IMR-90 (cell line): Measurements from ENCODE around the gene TTC7B. TPM values are rescaled to one million over a fixed set of nuclear protein-coding genes. Genes with fewer than 3 reads are reported as not detected.

Experiments used
- ATAC-seq: fragments of 200-7000 bp; cut with Tn5 transposase; 2 replicates; pipeline ENCODE4 v1.9.1; 2020; ENCODE audit warnings: low read depth, mild to moderate bottlenecking, moderate library complexity
- BruUV-seq: library from RNA; stranded (reverse); fragments of 400-500 nt; replicated peaks from 2 replicates; lab custom pipeline; 2021; lab: Mats Ljungman, UMichigan
- CTCF ChIA-PET: fragments of 300-600 bp; formaldehyde crosslinking; extraction: SDS; loops from one replicate; lab custom pipeline; 2021; ENCODE audit warnings: antibody characterized with exemption; lab: Yijun Ruan, JAX
- POLR2A ChIA-PET: fragments of 300-600 bp; sonication (Branson Sonifier 250); formaldehyde crosslinking; loops from one replicate; lab custom pipeline; 2022; ENCODE audit warnings: antibody characterized with exemption; ENCODE audit not compliant: unreplicated experiment; lab: Charles Lee
- DNase-seq: peaks from one replicate; pipeline ENCODE4 v3.0.0; 2013
- H2AFZ ChIP-seq: replicated peaks from 2 replicates; pipeline ENCODE3; 2013; ENCODE audit warnings: low read length, mild to moderate bottlenecking; ENCODE audit not compliant: poor library complexity
- H2AK5ac ChIP-seq: 2 replicates; pipeline ENCODE4 v1.6.1; 2013; ENCODE audit warnings: low read depth, low read length, inconsistent platforms
- H2AK9ac ChIP-seq: replicated peaks from 2 replicates; pipeline ENCODE3; 2013; ENCODE audit warnings: mild to moderate bottlenecking, low read depth, low read length, moderate library complexity; ENCODE audit not compliant: poor library complexity
- H2BK120ac ChIP-seq: 2 replicates; pipeline ENCODE4 v1.6.1; 2013; ENCODE audit warnings: low read depth, low read length, inconsistent platforms
- H2BK15ac ChIP-seq: 3 replicates; pipeline ENCODE4 v1.6.1; 2013; ENCODE audit warnings: low read depth, low read length, inconsistent platforms
- H2BK20ac ChIP-seq: 2 replicates; pipeline ENCODE4 v1.6.1; 2013; ENCODE audit warnings: low read depth, mild to moderate bottlenecking, inconsistent platforms, low read length, moderate library complexity
- H2BK5ac ChIP-seq: 2 replicates; pipeline ENCODE4 v1.6.1; 2013; ENCODE audit warnings: mild to moderate bottlenecking, low read depth, low read length, inconsistent platforms; ENCODE audit not compliant: poor library complexity, severe bottlenecking
- H3K14ac ChIP-seq: replicated peaks from 2 replicates; pipeline ENCODE4 v1.6.1; 2013; ENCODE audit warnings: low read depth, low read length, inconsistent platforms
- H3K18ac ChIP-seq: 2 replicates; pipeline ENCODE4 v1.6.1; 2013; ENCODE audit warnings: low read depth, low read length, control low read depth
- H3K23ac ChIP-seq: 2 replicates; pipeline ENCODE4 v1.6.1; 2013; ENCODE audit warnings: low read depth, low read length, inconsistent platforms
- H3K27ac ChIP-seq: 2 replicates; pipeline ENCODE4 v1.5.1; 2013; ENCODE audit warnings: mild to moderate bottlenecking, control low read depth, low read length; ENCODE audit not compliant: insufficient read depth
- H3K27me3 ChIP-seq: 2 replicates; pipeline ENCODE4 v1.6.1; 2013; ENCODE audit warnings: low read length; ENCODE audit not compliant: control insufficient read depth, insufficient read depth
- H3K36me3 ChIP-seq: 2 replicates; pipeline ENCODE4 v1.6.1; 2013; ENCODE audit warnings: low read length, mixed read lengths; ENCODE audit not compliant: control insufficient read depth, insufficient read depth
- H3K4ac ChIP-seq: 2 replicates; pipeline ENCODE4 v1.6.1; 2013; ENCODE audit warnings: low read depth, low read length, inconsistent platforms
- H3K4me1 ChIP-seq: 2 replicates; pipeline ENCODE4 v1.6.1; 2013; ENCODE audit warnings: low read length, mixed read lengths; ENCODE audit not compliant: control insufficient read depth, insufficient read depth
- H3K4me2 ChIP-seq: 2 replicates; pipeline ENCODE4 v1.6.1; 2013; ENCODE audit warnings: low read depth, mild to moderate bottlenecking, control low read depth, low read length, moderate library complexity
- H3K4me3 ChIP-seq: 2 replicates; pipeline ENCODE4 v1.5.1; 2013; ENCODE audit warnings: low read depth, mild to moderate bottlenecking, control low read depth, low read length, moderate library complexity; ENCODE audit not compliant: insufficient read depth
- H3K56ac ChIP-seq: 2 replicates; pipeline ENCODE4 v1.6.1; 2013; ENCODE audit warnings: low read length, inconsistent platforms; ENCODE audit not compliant: insufficient read depth; ENCODE audit errors: extremely low read depth
- H3K79me1 ChIP-seq, 2 experiments: 2 replicates each; pipeline ENCODE4 v1.6.1; 2013; ENCODE audit warnings: low read length in 2 of 2, inconsistent platforms in 1 of 2, low read depth in 1 of 2
- H3K9ac ChIP-seq: 2 replicates; pipeline ENCODE4 v1.6.1; 2013; ENCODE audit warnings: low read depth, low read length, control low read depth
- H3K9me1 ChIP-seq: 2 replicates; pipeline ENCODE4 v1.6.1; 2013; ENCODE audit warnings: low read length, inconsistent platforms; ENCODE audit not compliant: insufficient read depth
- H3K9me3 ChIP-seq: 2 replicates; pipeline ENCODE4 v1.6.1; 2013; ENCODE audit warnings: low read length; ENCODE audit not compliant: control insufficient read depth, insufficient read depth
- H4K20me1 ChIP-seq: 2 replicates; pipeline ENCODE4 v1.6.1; 2013; ENCODE audit warnings: low read length, inconsistent platforms; ENCODE audit not compliant: insufficient read depth
- H4K5ac ChIP-seq: 2 replicates; pipeline ENCODE4 v1.6.1; 2013; ENCODE audit warnings: mild to moderate bottlenecking, low read depth, low read length, control low read depth
- H4K8ac ChIP-seq, 2 experiments: 2 replicates each; pipeline ENCODE4 v1.6.1; 2013; ENCODE audit warnings: low read depth in 2 of 2, low read length in 2 of 2, control low read depth in 1 of 2, inconsistent platforms in 1 of 2
- H4K91ac ChIP-seq: 2 replicates; pipeline ENCODE4 v1.6.1; 2013; ENCODE audit warnings: low read depth, low read length, inconsistent platforms; ENCODE audit not compliant: insufficient read depth
- BHLHE40 ChIP-seq: fragments of 150-350 bp; IDR thresholded peaks from 2 replicates; pipeline ENCODE4 v1.6.1; 2016; ENCODE audit warnings: mild to moderate bottlenecking, low read depth, low read length
- CEBPB ChIP-seq: IDR thresholded peaks from 2 replicates; pipeline ENCODE4 v1.6.1; 2012; ENCODE audit warnings: low read depth, low read length, improper control_type of control experiment
- FOS ChIP-seq: fragments of 150-350 bp; IDR thresholded peaks from 2 replicates; pipeline ENCODE4 v1.6.1; 2016; ENCODE audit warnings: low read depth, low read length
- MAFK ChIP-seq: IDR thresholded peaks from 2 replicates; pipeline ENCODE4 v1.6.1; 2012; ENCODE audit warnings: low read depth, low read length, improper control_type of control experiment
- MXI1 ChIP-seq: IDR thresholded peaks from 2 replicates; pipeline ENCODE4 v1.6.1; 2012; ENCODE audit warnings: low read depth, mild to moderate bottlenecking, low read length, moderate library complexity, borderline replicate concordance
- NFE2L2 ChIP-seq: fragments of 150-350 bp; IDR thresholded peaks from 2 replicates; pipeline ENCODE4 v1.6.1; 2016; ENCODE audit warnings: low read depth, mild to moderate bottlenecking, low read length
- POLR2A ChIP-seq: IDR thresholded peaks from 2 replicates; pipeline ENCODE4 v1.6.1; 2012; ENCODE audit warnings: mild to moderate bottlenecking, low read depth, low read length
- RFX5 ChIP-seq: IDR thresholded peaks from 2 replicates; pipeline ENCODE4 v1.8.0; 2012; ENCODE audit warnings: low read depth, mild to moderate bottlenecking, low read length, moderate library complexity
- WGBS, 2 experiments: methylation state at CpG; one replicate each; pipeline versions ENCODE4 v1.1.5 to v1.1.7; 2013; ENCODE audit warnings: missing lambda C conversion rate in 2 of 2; ENCODE audit not compliant: insufficient read length in 1 of 2; ENCODE audit errors: extremely low coverage in 2 of 2; 5-methylcytosine and 5-hydroxymethylcytosine counted together
- dilution Hi-C: fragments of 300-500 bp; cut with HindIII; formaldehyde crosslinking; loops from one replicate; pipeline ENCODE4 v1.14.3; 2018; ENCODE audit warnings: low sequenced_read_pairs; ENCODE audit not compliant: unreplicated experiment
- in situ Hi-C: fragments of 300-500 bp; cut with MboI; formaldehyde crosslinking; loops from 3 replicates; pipeline ENCODE4 v1.14.3; 2019; ENCODE audit warnings: low sequenced_read_pairs, inconsistent platforms, mixed read lengths
- intact Hi-C: fragments of 100-400 bp; cut with micrococcal nuclease; formaldehyde crosslinking; loops from 2 replicates; pipeline ENCODE4 v1.10.0; 2022
- polyA plus RNA-seq, 3 experiments: library from polyadenylated mRNA; depleted of rRNA; stranded (reverse); fragments of >200 nt; gene quantifications; 2 replicates each; pipeline ENCODE4 v1.2.3, GENCODE V29; 2012; ENCODE audit warnings: low replicate concordance in 1 of 3
- total RNA-seq: library from RNA; depleted of rRNA; stranded (reverse); fragments of >200 nt; gene quantifications from 2 replicates; pipeline ENCODE4 v1.2.3, GENCODE V29; 2012
- TF ChIP-seq, protein P1 (sequence below): fragments of 150-350 bp; IDR thresholded peaks from 2 replicates; pipeline ENCODE4 v1.6.1; 2017; ENCODE audit warnings: mild to moderate bottlenecking, antibody characterized with exemption, low read length, low read depth

Gene TTC7B
- total and polyA plus RNA-seq, 2 of the 4 experiments (the other 2 are of a cell fraction) = 18.1 to 35.3 TPM

DNA sequence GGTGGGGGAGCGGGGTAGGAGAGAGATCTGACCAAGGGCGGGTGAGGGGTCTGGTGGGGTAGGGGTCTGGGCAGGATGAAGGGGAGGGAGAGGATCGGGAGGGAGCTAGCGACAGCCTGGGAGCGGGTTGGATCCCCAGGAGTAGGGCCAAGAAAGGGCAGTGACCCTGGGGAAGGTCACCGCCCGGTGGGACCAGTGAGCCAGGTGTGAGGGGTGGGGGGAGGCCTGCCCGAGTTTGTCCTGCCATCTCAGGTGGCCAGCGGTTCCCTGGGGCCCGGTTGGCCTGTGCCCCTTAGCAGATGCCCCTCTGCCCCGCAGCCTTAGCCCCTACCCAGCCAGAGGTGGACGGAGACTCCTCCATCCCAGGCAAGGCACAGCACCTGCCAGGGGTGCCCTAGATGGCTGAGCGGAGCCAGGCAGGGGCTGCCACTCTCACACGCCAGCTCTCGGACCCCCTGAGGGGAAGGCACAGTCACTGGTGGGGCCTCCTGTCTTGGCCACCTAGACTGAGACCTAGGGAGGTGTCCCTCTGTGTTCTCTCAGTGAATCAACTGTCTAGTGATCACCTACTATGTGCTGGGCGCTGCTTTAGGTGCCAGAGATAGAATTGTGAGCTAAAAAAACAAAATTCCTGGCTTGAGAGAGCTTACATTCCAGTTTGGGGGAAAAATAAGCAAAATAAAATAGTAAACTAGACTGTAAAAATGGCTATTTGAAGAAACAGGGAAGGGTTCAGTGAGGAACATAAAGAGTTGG lies 629 bp upstream of the TTC7B start:
- no peak overlapping the region for H4K91ac ChIP-seq
- POLR2A ChIA-PET = no interaction called here
- peaks cover 9% of the 10 kb centered on the region; the same call in 1 of the 2 replicates for H4K20me1 ChIP-seq
- H3K56ac ChIP-seq = no peak overlapping the region
- peaks cover 24 to 38% of the 10 kb centered on the region in 2 experiments for H3K79me1 ChIP-seq
- 48% methylated on average over 3 of the region's 16 CpGs; no CpG with 5 or more reads in 1 of the 2 experiments for WGBS, 2 experiments
- H3K9ac ChIP-seq = no peak overlapping the region
- H3K4me3 ChIP-seq = no peak overlapping the region
- 0 out of 2 replicates have a peak overlapping the region, but pooled peaks have one; percentile 23 for H2BK120ac ChIP-seq
- in situ Hi-C loops = no loop called here
- H2BK15ac ChIP-seq = no peak overlapping the region
- dilution Hi-C loops = no loop called here
- 0 out of 2 replicates have a peak overlapping the region, but pooled peaks have one; percentile 68 for H4K5ac ChIP-seq
- H3K14ac ChIP-seq = no peak overlapping the region
- peak overlapping the region; percentile 48; the same call in 1 of the 2 replicates for H3K4me2 ChIP-seq
- peaks cover 16% of the 10 kb centered on the region; the same call in 1 of the 2 replicates for H3K27me3 ChIP-seq
- H2BK20ac ChIP-seq = no peak overlapping the region
- no peak overlapping the region for H2BK5ac ChIP-seq
- peaks cover 5% of the 10 kb centered on the region for H3K4me1 ChIP-seq
- peak overlapping the region; percentile 67; the same call in 1 of the 2 replicates for H2AK5ac ChIP-seq
- no peak overlapping the region; a peak in 2 of 4 replicates for H4K8ac ChIP-seq
- no TSS peak for BruUV-seq
- peak overlapping the region; percentile 85 for H2AFZ ChIP-seq
- H3K23ac ChIP-seq = no peak overlapping the region
- intact Hi-C loops = loop anchor here (5.0 kb wide), 2 partner anchors 60 to 515 kb away; no protein-coding TSS in a partner anchor
- H3K9me1 ChIP-seq = no peaks in the 10 kb centered on the region; the same call in 1 of the 2 replicates
- peak overlapping the region; percentile 61; the same call in 1 of the 2 replicates for H3K4ac ChIP-seq
- H3K27ac ChIP-seq = no peak overlapping the region
- no peak overlapping the region for H3K18ac ChIP-seq
- CTCF ChIA-PET = interaction anchor here (1.0 to 1.1 kb wide), 2 partner anchors 49 to 58 kb away, joined by 3 to 7 read pairs; no protein-coding TSS in a partner anchor
- no peaks in the 10 kb centered on the region for H3K9me3 ChIP-seq
- no peaks in the 10 kb centered on the region for H3K36me3 ChIP-seq
- peak overlapping the region; percentile 85 for H2AK9ac ChIP-seq
- TF ChIP-seq NFE2L2 (no peak), RFX5 (no peak), POLR2A (no peak), BHLHE40 (no peak), MXI1 (no peak), MAFK (no peak), FOS (no peak), CEBPB (no peak)
- TF ChIP-seq, protein P1, sequence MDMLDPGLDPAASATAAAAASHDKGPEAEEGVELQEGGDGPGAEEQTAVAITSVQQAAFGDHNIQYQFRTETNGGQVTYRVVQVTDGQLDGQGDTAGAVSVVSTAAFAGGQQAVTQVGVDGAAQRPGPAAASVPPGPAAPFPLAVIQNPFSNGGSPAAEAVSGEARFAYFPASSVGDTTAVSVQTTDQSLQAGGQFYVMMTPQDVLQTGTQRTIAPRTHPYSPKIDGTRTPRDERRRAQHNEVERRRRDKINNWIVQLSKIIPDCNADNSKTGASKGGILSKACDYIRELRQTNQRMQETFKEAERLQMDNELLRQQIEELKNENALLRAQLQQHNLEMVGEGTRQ = no peak
- ATAC-seq = no peak
- no peak for DNase-seq
